Right lobe of liver (tissue), 4 donors: ENCODE data around the gene TCEANC.

ENCODE experiments used
- POLR2A ChIP-seq: fragments of 450-650 bp; IDR thresholded peaks from one replicate; pipeline ENCODE4 v1.6.1; 2017; ENCODE audit warnings: antibody characterized with exemption, mild to moderate bottlenecking
- TF ChIP-seq, protein P1 (sequence below), 4 donors: fragments of 200-600 bp in 3 of 4; fragments of 450-650 bp in 1 of 4; IDR thresholded peaks; one replicate each; pipeline versions ENCODE4 v1.5.1 to v1.8.0; 2016 to 2022; ENCODE audit warnings: antibody characterized with exemption in 4 of 4, mild to moderate bottlenecking in 2 of 4
- donor health status: DM: no; HTN: no; CAD: no.
- donor health status: DM: no; HTN: no; CAD: no.
- donor health status: DM: no; HTN: yes; CAD: no.

DNA sequence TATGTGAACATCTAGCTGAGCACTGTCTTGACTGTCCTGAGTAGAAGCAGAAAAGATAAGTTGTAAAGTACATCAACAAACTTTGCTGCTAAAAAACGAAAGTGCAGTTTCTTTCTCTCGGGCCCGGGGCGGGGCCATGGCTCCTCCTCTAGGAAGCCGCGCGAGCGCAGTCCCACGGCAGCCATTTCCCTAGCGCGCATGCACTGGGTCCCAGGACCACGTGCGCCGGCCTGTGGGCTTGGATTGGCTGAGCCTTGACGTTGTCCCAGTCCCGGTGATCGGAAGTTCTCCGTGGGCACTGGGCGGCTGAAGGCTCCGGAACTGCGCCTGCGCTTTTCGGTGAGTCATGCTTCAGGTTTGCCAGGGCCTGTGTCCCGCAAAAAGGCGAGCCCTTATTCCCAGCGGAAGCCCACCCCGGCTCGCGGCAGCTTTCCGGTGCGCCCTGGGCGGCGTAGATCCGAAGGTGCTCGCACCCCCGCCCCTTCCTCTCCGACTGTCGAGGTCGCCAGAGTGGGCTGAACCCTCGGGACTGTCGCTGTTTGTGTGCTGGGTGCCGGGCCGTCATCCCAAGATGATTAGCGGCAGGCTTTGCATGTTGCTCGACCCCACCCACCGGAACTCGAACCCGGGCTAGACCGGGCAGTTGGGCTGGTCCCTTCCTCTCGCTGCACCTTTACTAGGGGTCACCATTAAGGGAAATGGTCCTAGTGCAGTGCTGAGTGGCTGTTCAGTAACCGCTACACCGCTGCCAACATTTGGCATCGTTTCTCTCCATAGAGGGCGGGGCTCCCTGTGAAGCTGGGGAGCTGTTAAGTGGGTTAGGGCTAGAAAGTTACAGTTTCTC, at the start of gene TCEANC:
- TF ChIP-seq, protein P1, sequence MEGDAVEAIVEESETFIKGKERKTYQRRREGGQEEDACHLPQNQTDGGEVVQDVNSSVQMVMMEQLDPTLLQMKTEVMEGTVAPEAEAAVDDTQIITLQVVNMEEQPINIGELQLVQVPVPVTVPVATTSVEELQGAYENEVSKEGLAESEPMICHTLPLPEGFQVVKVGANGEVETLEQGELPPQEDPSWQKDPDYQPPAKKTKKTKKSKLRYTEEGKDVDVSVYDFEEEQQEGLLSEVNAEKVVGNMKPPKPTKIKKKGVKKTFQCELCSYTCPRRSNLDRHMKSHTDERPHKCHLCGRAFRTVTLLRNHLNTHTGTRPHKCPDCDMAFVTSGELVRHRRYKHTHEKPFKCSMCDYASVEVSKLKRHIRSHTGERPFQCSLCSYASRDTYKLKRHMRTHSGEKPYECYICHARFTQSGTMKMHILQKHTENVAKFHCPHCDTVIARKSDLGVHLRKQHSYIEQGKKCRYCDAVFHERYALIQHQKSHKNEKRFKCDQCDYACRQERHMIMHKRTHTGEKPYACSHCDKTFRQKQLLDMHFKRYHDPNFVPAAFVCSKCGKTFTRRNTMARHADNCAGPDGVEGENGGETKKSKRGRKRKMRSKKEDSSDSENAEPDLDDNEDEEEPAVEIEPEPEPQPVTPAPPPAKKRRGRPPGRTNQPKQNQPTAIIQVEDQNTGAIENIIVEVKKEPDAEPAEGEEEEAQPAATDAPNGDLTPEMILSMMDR (IDR thresholded peaks at IDR 0.05), result no peak
- peak; percentile 84 for TF ChIP-seq POLR2A
